DMS 273 treated with DMSO at 0.1 percent for 48 hours (cell line): ENCODE data around the gene FMN1.

ENCODE experiments used
- DNase-seq: peaks from one replicate; lab custom pipeline; 2025; lab: John Stamatoyannopoulos, UW

FMN1 gene

DNA sequence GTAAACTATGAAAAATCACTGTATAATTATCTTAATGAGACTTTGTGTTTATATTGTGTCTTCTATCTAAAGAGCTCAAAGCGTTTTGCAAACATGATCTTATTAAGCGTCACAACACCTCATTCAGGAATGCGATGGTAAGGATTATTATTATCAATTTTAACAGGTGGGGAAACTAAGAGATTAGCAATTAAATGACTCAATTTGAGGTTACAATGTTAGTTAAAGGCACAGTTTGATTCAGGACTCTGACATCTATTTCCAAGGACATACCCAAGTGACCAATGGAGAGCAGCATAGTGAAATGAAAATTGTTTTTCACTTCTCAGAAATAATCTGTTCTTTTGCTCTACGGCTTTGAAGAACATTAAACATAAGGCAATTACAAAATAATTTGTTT lies 74.6 kb downstream of the FMN1 start:
- DNase-seq = no peak

DNA sequence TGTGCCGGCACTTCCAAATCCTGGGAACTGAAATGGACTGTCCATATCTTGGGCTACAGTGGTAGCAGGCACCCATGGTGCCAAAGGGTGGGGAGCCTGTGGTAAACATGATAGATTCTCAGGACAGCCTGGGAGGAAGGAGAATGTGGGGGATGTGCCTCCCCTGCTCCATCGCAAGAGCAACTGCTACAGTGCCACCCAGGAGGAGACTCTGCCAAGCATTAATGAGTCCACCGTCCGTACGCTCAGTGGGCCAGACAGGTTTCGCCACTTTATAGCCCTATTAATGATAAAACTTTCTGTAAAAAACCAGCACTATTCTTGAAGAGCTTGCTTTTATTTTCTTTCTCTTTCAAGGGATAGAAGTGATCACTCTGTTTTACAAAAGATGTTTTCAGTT lies 75.2 kb downstream of the FMN1 start:
- DNase-seq = no peak

DNA sequence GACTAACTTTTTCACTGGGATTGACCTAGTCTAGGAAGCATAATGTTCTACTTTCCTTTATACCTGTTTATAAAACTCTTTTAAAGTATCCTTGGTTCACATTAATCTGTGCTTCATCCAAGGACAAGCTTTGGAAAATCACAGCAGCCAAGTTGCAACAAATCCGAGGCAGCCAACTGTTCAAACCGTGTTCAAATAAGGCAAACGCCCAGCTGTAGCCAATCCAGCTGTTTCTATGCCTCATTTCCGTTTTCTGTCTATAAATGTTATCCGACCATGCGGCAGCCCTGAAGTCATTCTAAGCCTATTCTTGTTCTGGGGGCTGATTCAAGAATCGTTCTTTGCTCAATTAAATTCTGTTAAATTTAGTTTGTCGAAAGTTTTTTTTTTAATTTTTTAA lies 78.3 kb downstream of the FMN1 start:
- DNase-seq = no peak

GRCh38 chr15:33115191-33115861 lies 79.2 kb downstream of the FMN1 start:
- no peak for DNase-seq

DNA sequence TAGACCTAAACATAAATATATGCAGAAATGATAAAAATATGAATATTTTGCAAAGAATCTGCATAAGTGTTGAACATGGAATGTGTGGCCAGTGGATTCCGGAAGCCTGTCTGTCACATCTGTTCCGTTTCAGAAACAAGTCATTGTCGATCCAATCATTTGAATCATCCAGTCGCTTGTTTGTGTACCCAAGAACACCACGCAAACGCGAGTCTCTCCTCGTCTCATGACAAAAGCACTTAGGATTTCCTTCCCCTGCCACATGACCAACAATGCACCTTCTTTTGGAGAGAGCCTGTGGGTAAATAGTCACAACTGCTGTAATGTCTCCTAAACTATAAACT lies 80.2 kb downstream of the FMN1 start:
- no peak for DNase-seq

GRCh38 chr15:33113666-33114373 lies 80.7 kb downstream of the FMN1 start:
- no peak for DNase-seq

GRCh38 chr15:33112541-33113105 lies 81.9 kb downstream of the FMN1 start:
- DNase-seq = no peak

DNA sequence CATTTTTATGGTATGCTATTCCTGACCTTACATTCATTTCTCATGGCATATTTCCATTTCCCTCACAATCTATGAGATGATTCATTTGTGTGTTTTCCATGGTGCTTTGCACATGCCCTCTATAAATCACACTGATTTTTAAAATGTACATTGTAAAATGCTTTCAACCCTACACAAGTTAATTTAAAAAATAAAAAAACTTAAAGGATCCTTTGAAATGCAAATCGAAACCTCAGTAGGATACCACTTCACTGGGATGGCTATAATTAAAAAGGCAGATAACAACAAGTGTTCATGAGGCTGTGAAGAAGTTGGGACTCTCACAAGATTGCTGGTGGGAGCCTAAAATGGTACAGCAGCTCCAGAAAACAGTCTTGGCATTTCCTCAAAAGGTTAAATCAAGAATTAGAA lies 83.5 kb downstream of the FMN1 start:
- no peak for DNase-seq

- no peak for DNase-seq
Measured at GRCh38 chr15:33109345-33109744, 85.2 kb downstream of the FMN1 start.

GRCh38 chr15:33108518-33108917 lies 86.0 kb downstream of the FMN1 start:
- DNase-seq = no peak

DNA sequence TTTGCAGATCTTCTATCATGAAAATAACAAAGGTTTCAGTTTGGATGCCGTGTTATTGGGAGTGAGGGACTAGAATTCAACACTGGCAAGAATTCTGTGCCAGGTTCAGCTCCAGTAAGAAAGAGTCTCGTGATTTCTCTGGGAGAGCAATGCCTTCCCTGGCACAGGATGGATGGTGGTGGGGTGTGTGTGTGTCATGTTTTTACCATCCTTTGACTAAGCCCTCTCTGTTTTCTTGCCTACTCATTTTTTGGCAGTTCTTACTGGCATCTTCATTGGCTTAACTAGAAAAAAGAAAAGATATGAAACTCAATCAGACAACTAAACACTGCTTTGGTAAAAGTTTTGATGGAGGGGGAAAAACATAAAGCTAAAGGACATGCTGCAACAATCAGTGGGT lies 86.6 kb downstream of the FMN1 start:
- no peak for DNase-seq

DNA sequence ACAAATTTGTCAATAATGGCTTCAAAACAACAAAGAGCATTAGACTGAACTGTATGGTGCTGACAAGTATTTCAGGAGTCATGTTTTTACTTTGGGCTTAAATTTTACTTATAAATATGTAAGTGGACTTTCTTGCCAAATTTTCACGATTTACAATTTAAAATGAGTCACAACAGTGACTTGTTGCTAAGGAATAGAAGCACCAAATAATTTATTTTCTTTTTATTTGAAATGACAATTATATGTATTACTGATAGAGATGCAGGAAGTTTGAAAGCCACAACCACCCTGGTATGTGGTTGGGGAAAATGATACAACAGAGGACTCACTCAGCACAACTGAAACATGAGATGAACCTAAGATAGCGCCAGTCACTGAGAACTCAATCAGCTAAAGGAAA lies 90.3 kb downstream of the FMN1 start:
- DNase-seq = no peak

- DNase-seq = no peak
Measured at GRCh38 chr15:33101036-33101435, 93.5 kb downstream of the FMN1 start.

DNA sequence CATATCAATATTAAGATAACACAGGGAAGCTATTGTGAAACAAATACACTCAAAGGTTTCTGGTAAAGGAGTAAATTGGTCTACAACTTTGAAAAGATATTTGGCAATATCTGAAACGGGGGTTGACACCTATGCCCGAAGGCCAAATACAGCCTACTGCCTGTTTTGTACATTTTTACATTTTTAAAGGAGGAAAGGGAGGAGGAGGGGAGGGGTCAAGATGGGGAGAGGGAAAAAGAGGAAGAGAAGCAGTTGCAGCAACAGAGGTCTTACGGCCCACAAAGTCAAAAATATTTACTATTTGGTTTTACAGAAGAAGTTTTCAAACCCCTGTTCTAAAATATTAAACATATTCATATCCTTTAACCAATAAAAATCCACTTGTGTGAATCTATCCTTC lies 94.2 kb downstream of the FMN1 start:
- DNase-seq = no peak

- DNase-seq = no peak
Measured at GRCh38 chr15:33099739-33100138, 94.8 kb downstream of the FMN1 start.

DNA sequence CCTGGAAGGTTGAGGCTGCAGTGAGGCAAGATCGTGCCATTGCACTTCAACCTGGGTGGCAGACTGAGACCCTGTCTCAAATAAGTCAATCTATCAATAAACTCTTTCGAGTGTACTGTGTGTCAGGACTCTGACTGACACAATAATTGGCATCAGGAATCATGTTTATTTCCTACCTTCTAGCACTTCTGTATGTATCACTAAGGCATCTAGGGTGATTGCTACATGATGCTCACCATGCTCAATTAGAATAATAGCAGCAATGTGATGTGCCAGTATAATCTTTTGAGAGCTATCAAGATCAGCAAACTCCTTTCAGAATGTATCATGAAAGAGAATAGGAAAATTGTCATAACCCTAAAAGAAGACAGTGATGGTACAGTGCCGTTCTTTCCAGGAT lies 95.3 kb downstream of the FMN1 start:
- no peak for DNase-seq

DNA sequence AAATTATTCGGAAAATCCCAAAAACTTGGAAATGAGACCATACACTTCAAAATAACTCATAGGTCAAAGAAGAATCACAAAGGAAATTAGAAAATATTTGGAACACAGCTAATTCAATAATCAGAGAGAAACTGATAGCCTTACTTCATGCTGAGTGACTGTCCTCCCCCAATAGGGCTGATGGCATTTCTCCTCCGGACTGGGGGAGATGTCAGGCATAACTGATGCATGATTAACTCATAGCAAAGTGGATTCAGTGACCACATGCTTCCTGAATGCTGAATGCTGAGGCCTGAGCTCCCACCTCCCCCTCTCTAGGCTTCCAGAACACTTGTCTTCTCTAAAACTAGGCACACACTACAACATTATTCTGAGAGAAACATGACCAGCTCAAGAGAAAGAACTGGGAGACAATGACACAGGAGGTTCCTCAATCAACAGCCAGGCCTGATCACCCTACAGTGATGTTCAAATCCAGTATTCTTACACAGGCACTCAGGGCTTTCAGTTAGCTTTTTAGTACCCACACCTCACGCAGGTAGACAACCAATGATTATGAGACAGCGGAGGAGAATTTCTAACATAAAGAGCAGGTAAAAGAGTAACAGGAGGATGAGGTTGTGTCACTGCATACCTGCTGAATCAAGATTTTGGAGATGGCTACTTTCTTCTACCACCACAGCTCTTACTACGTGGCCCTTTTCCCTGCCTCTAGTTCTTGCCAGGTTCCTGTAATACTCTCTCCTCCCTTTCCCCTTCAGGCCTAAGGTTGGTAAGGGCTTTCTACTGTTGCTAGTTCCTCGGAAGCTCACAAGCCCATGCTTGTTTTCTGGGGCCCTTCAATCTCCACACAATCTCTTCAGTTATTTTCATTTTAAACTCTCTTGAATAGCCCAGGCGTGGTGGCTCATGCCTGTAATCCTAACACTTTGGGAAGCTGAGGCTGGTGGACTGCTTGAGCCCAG lies 96.1 kb downstream of the FMN1 start:
- no peak for DNase-seq

- no peak for DNase-seq
Measured at GRCh38 chr15:33096134-33096533, 98.4 kb downstream of the FMN1 start.

GRCh38 chr15:33095641-33096040 lies 98.9 kb downstream of the FMN1 start:
- no peak for DNase-seq

GRCh38 chr15:33094336-33094735 lies 100.2 kb downstream of the FMN1 start:
- no peak for DNase-seq

DNA sequence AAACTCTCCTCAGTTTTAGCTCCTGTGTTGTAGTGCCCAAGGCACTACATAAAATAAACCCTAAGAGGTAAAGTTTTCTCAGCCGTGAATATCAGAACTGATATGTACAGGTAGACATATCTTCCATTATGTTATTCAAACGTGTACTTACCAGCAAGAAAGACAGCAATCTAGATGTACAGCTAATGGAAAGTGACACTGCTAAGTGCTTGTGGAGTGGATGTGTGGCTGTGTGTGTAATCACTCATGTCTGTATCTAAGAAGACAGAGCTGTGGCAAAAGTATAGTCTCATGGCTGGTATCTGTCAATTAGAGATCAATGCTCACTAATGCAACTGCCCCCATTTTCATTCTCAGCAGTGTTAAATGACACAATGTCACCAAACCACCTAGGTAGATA lies 101.3 kb downstream of the FMN1 start:
- no peak for DNase-seq

- no peak for DNase-seq
Measured at GRCh38 chr15:33091983-33092693, 102.4 kb downstream of the FMN1 start.
